GM21576 (cell line): ENCODE results near the gene LRBA.
"Not testable (repeated sequence)": the region's sequence is repeated elsewhere in the genome, so short reads cannot be mapped to it uniquely, and the experiment has no call there.

Source experiments
- ATAC-seq: cut with Tn5 transposase; IDR thresholded peaks from one replicate; pipeline ENCODE4 v1.9.1; 2021; ENCODE audit warnings: mild to moderate bottlenecking, moderate library complexity; ENCODE audit not compliant: unreplicated experiment

Gene LRBA

GRCh38 chr4:150949342-150949741 is 65.7 kb downstream of the LRBA start:
- no peak for ATAC-seq

GRCh38 chr4:150948710-150949109 is 66.4 kb downstream of the LRBA start:
- no peak for ATAC-seq

GRCh38 chr4:150948074-150948473 is 67.0 kb downstream of the LRBA start:
- ATAC-seq: no peak

- no peak for ATAC-seq
Measured at GRCh38 chr4:150944660-150945059, 70.4 kb downstream of the LRBA start.

GRCh38 chr4:150943818-150944217 is 71.3 kb downstream of the LRBA start:
- no peak for ATAC-seq

- ATAC-seq: no peak
Measured at GRCh38 chr4:150943126-150943525, 72.0 kb downstream of the LRBA start.

- no peak for ATAC-seq
Measured at GRCh38 chr4:150942539-150942938, 72.5 kb downstream of the LRBA start.

GRCh38 chr4:150940123-150940522 is 75.0 kb downstream of the LRBA start:
- ATAC-seq: no peak

- no peak for ATAC-seq
Measured at GRCh38 chr4:150939530-150939929, 75.6 kb downstream of the LRBA start.

GRCh38 chr4:150938873-150939499 is 76.1 kb downstream of the LRBA start:
- no peak for ATAC-seq

GRCh38 chr4:150938417-150938816 is 76.7 kb downstream of the LRBA start:
- no peak for ATAC-seq

- ATAC-seq: no peak
Measured at GRCh38 chr4:150934022-150934421, 81.1 kb downstream of the LRBA start.

- no peak for ATAC-seq
Measured at GRCh38 chr4:150931796-150932195, 83.3 kb downstream of the LRBA start.

- ATAC-seq: no peak
Measured at GRCh38 chr4:150931005-150931404, 84.1 kb downstream of the LRBA start.

GRCh38 chr4:150923945-150924344 is 91.1 kb downstream of the LRBA start:
- ATAC-seq: no peak

- not testable (repeated sequence) for ATAC-seq
Measured at GRCh38 chr4:150921486-150921885, 93.6 kb downstream of the LRBA start.

GRCh38 chr4:150918562-150918961 is 96.5 kb downstream of the LRBA start:
- ATAC-seq: not testable (repeated sequence)

- ATAC-seq: no peak
Measured at GRCh38 chr4:150911326-150911725, 103.8 kb downstream of the LRBA start.

- ATAC-seq: no peak
Measured at GRCh38 chr4:150909116-150909515, 106.0 kb downstream of the LRBA start.

GRCh38 chr4:150906987-150907633 is 108.0 kb downstream of the LRBA start:
- ATAC-seq: no peak

GRCh38 chr4:150904671-150905070 is 110.4 kb downstream of the LRBA start:
- no peak for ATAC-seq

- ATAC-seq: no peak
Measured at GRCh38 chr4:150903603-150904002, 111.5 kb downstream of the LRBA start.

GRCh38 chr4:150896497-150896896 is 118.6 kb downstream of the LRBA start:
- no peak for ATAC-seq
